Left ventricle myocardium inferior (tissue), 1 donor: ENCODE measurements around the gene NR3C2. TPM values are rescaled to one million over a fixed set of nuclear protein-coding genes. Genes with fewer than 3 reads are reported as not detected.

Source experiments
- DNase-seq: peaks from one replicate; pipeline ENCODE4 v3.0.0-alpha.2; 2020
- H3K27ac ChIP-seq: fragments of 200-600 bp; replicated peaks from 2 replicates; pipeline ENCODE4 v1.8.0; 2021
- H3K27me3 ChIP-seq: fragments of 200-600 bp; 2 replicates; pipeline ENCODE4 v1.8.0; 2021; ENCODE audit warnings: low read depth
- H3K36me3 ChIP-seq: fragments of 200-600 bp; 2 replicates; pipeline ENCODE4 v1.8.0; 2021
- H3K4me1 ChIP-seq: fragments of 200-600 bp; 2 replicates; pipeline ENCODE4 v1.8.0; 2021
- H3K4me3 ChIP-seq: fragments of 200-600 bp; 2 replicates; pipeline ENCODE4 v1.8.0; 2021; ENCODE audit warnings: mild to moderate bottlenecking, moderate library complexity
- H3K9me3 ChIP-seq: fragments of 200-600 bp; replicated peaks from 2 replicates; pipeline ENCODE4 v1.8.0; 2021
- intact Hi-C: fragments of 100-400 bp; cut with micrococcal nuclease; formaldehyde crosslinking; loops from one replicate; pipeline ENCODE4 v1.11.0; 2022
- total RNA-seq: library from RNA; stranded (reverse); fragmentation: NEBNext Ultra II Directional; extraction: Animal tissue kit (Norgen Biotek cat#: 25700); gene quantifications from one replicate; pipeline ENCODE4 v1.2.1, GENCODE V29; 2021
- TF ChIP-seq, protein P1 (sequence below): fragments of 200-600 bp; IDR thresholded peaks from 2 replicates; pipeline ENCODE4 v1.8.0; 2021; ENCODE audit warnings: antibody characterized with exemption, mild to moderate bottlenecking, borderline replicate concordance
- donor health status: DM: no; HTN: yes; CAD: no; lungs with severe emphysema.

NR3C2 gene
- total RNA-seq, 1 donor from 2014 or later = 23.9 TPM

- no peaks in the 10 kb centered on the region for H3K27me3 ChIP-seq
- TF ChIP-seq, protein P1, sequence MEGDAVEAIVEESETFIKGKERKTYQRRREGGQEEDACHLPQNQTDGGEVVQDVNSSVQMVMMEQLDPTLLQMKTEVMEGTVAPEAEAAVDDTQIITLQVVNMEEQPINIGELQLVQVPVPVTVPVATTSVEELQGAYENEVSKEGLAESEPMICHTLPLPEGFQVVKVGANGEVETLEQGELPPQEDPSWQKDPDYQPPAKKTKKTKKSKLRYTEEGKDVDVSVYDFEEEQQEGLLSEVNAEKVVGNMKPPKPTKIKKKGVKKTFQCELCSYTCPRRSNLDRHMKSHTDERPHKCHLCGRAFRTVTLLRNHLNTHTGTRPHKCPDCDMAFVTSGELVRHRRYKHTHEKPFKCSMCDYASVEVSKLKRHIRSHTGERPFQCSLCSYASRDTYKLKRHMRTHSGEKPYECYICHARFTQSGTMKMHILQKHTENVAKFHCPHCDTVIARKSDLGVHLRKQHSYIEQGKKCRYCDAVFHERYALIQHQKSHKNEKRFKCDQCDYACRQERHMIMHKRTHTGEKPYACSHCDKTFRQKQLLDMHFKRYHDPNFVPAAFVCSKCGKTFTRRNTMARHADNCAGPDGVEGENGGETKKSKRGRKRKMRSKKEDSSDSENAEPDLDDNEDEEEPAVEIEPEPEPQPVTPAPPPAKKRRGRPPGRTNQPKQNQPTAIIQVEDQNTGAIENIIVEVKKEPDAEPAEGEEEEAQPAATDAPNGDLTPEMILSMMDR = no peak
- H3K4me3 ChIP-seq = no peak overlapping the region
- H3K9me3 ChIP-seq = no peaks in the 10 kb centered on the region
- no peaks in the 10 kb centered on the region for H3K4me1 ChIP-seq
- no peaks in the 10 kb centered on the region for H3K36me3 ChIP-seq
- no peak for DNase-seq
- H3K27ac ChIP-seq = no peak overlapping the region
- intact Hi-C loops = no loop called here
These were observed 12.6 kb upstream of the NR3C2 start for GRCh38 chr4:148454835-148455234.

DNA sequence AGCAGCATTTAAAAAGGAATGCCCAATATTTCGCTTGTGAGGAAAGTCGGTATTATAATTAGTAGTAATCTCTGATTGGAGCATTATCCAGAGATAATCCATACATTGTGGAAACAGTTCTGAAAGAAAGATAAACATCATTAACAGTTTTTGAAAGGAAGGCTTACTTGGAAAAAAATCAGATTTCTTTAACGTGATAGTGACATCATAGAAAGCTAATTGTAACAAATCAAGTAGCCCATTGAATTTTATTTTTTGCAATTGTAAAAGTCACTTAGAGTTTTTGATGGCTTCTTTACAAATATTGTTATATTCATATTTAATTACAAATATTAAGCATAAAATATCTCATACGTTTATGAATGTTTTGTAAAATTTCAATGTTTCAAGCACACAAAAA, 11.6 kb upstream of the NR3C2 start:
- TF ChIP-seq, protein P1 = no peak

GRCh38 chr4:148452970-148453369, 10.8 kb upstream of the NR3C2 start:
- TF ChIP-seq, protein P1 = no peak
- Histone ChIP-seq H3K4me3 (no peak overlapping the region), H3K4me1 (peaks cover 10% of the 10 kb centered on the region), H3K9me3 (no peaks in the 10 kb centered on the region), H3K36me3 (no peaks in the 10 kb centered on the region), H3K27me3 (no peaks in the 10 kb centered on the region), H3K27ac (no peak overlapping the region)
- intact Hi-C loops = no loop called here
- no peak for DNase-seq

More for the DNA sequence above, 11.6 kb upstream of the NR3C2 start:
- H3K36me3 ChIP-seq = no peaks in the 10 kb centered on the region
- intact Hi-C loops = no loop called here
- no peak for DNase-seq
- no peaks in the 10 kb centered on the region for H3K27me3 ChIP-seq
- H3K4me1 ChIP-seq = peaks cover 2% of the 10 kb centered on the region
- H3K4me3 ChIP-seq = no peak overlapping the region
- H3K9me3 ChIP-seq = no peaks in the 10 kb centered on the region
- H3K27ac ChIP-seq = no peak overlapping the region

DNA sequence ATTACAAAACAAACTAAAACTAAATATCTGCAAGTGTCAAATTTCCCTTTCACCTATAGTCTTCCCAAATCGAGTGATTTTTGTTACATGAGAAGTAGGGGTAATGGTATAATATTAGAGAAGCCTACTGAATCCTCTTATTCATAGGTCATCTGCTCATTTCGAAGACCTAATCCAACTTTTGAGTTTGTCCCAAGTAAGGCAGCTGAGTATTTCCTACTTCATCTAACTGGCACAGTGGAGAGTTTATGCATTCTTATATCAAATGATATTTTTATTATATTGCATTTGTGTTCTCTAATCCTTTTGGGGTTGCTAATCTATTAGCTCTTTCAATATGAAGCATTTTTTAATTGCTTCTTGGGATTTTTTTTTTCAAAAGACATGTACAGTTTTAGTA, 7.7 kb upstream of the NR3C2 start:
- Histone ChIP-seq H3K27ac (no peak overlapping the region), H3K36me3 (no peaks in the 10 kb centered on the region), H3K9me3 (no peaks in the 10 kb centered on the region), H3K4me3 (no peak overlapping the region), H3K27me3 (no peaks in the 10 kb centered on the region), H3K4me1 (peaks cover 39% of the 10 kb centered on the region)
- TF ChIP-seq, protein P1 = no peak
- intact Hi-C loops = no loop called here
- DNase-seq = no peak

- no peak for DNase-seq
- TF ChIP-seq, protein P1 = no peak
- no peaks in the 10 kb centered on the region for H3K36me3 ChIP-seq
- peak overlapping the region; percentile 48 for H3K4me3 ChIP-seq
- H3K9me3 ChIP-seq = no peaks in the 10 kb centered on the region
- H3K4me1 ChIP-seq = peaks cover 56% of the 10 kb centered on the region
- peak overlapping the region; percentile 59 for H3K27ac ChIP-seq
- H3K27me3 ChIP-seq = no peaks in the 10 kb centered on the region
- intact Hi-C loops = no loop called here
These were observed 5.9 kb upstream of the NR3C2 start for GRCh38 chr4:148448141-148448540.

GRCh38 chr4:148447681-148448080, 5.5 kb upstream of the NR3C2 start:
- Histone ChIP-seq H3K9me3 (no peaks in the 10 kb centered on the region), H3K4me3 (peak overlapping the region; percentile 48), H3K27ac (peak overlapping the region; percentile 59), H3K27me3 (no peaks in the 10 kb centered on the region), H3K36me3 (no peaks in the 10 kb centered on the region), H3K4me1 (peaks cover 61% of the 10 kb centered on the region)
- TF ChIP-seq, protein P1 = no peak
- no peak for DNase-seq
- intact Hi-C loops = no loop called here
